ENCODE data around the gene PTPRN2.
A peak's percentile ranks its signal among the peaks of the same experiment; 100 is the strongest.

The PTPRN2 gene

GRCh38 chr7:157874208-157874816 is 713.3 kb downstream of the PTPRN2 start:
- H3K36me3 Mint-ChIP-seq = no peaks in the 10 kb centered on the region
- H3K4me3 Mint-ChIP-seq = peak overlapping the region; percentile 70
- H3K4me1 Mint-ChIP-seq = peaks cover 50% of the 10 kb centered on the region
- H3K27ac Mint-ChIP-seq = peak overlapping the region; percentile 14
- no peaks in the 10 kb centered on the region for H3K27me3 Mint-ChIP-seq
- no peaks in the 10 kb centered on the region for H3K9me3 Mint-ChIP-seq

- H3K27ac Mint-ChIP-seq = no peak overlapping the region
- H3K27me3 Mint-ChIP-seq = no peaks in the 10 kb centered on the region
- no peaks in the 10 kb centered on the region for H3K9me3 Mint-ChIP-seq
- no peaks in the 10 kb centered on the region for H3K36me3 Mint-ChIP-seq
- H3K4me1 Mint-ChIP-seq = peaks cover 50% of the 10 kb centered on the region
- no peak overlapping the region for H3K4me3 Mint-ChIP-seq
These were observed 714.0 kb downstream of the PTPRN2 start for GRCh38 chr7:157873664-157874063.

- no peak overlapping the region for H3K27ac Mint-ChIP-seq
- peaks cover 50% of the 10 kb centered on the region for H3K4me1 Mint-ChIP-seq
- no peaks in the 10 kb centered on the region for H3K36me3 Mint-ChIP-seq
- no peaks in the 10 kb centered on the region for H3K27me3 Mint-ChIP-seq
- no peaks in the 10 kb centered on the region for H3K9me3 Mint-ChIP-seq
- H3K4me3 Mint-ChIP-seq = no peak overlapping the region
These were observed 714.4 kb downstream of the PTPRN2 start for GRCh38 chr7:157873181-157873580.

- Mint-ChIP-seq H3K27me3 (no peaks in the 10 kb centered on the region), H3K36me3 (no peaks in the 10 kb centered on the region), H3K4me3 (no peak overlapping the region), H3K27ac (no peak overlapping the region), H3K9me3 (no peaks in the 10 kb centered on the region), H3K4me1 (peaks cover 50% of the 10 kb centered on the region)
These were observed 715.2 kb downstream of the PTPRN2 start for GRCh38 chr7:157872447-157872846.

- Mint-ChIP-seq H3K4me1 (peaks cover 50% of the 10 kb centered on the region), H3K36me3 (no peaks in the 10 kb centered on the region), H3K9me3 (no peaks in the 10 kb centered on the region), H3K27ac (no peak overlapping the region), H3K4me3 (peak overlapping the region; percentile 28), H3K27me3 (no peaks in the 10 kb centered on the region)
These were observed 715.9 kb downstream of the PTPRN2 start for GRCh38 chr7:157871681-157872080.

GRCh38 chr7:157870644-157871290 is 716.9 kb downstream of the PTPRN2 start:
- Mint-ChIP-seq H3K27me3 (no peaks in the 10 kb centered on the region), H3K4me3 (no peak overlapping the region), H3K9me3 (no peaks in the 10 kb centered on the region), H3K4me1 (peaks cover 50% of the 10 kb centered on the region), H3K27ac (no peak overlapping the region), H3K36me3 (no peaks in the 10 kb centered on the region)

- Mint-ChIP-seq H3K4me3 (no peak overlapping the region), H3K36me3 (no peaks in the 10 kb centered on the region), H3K27me3 (no peaks in the 10 kb centered on the region), H3K4me1 (peaks cover 43% of the 10 kb centered on the region), H3K27ac (no peak overlapping the region), H3K9me3 (no peaks in the 10 kb centered on the region)
These were observed 717.8 kb downstream of the PTPRN2 start for GRCh38 chr7:157869793-157870192.

GRCh38 chr7:157867685-157868305 is 719.8 kb downstream of the PTPRN2 start:
- Mint-ChIP-seq H3K9me3 (no peaks in the 10 kb centered on the region), H3K36me3 (no peaks in the 10 kb centered on the region), H3K4me1 (peaks cover 29% of the 10 kb centered on the region), H3K4me3 (no peak overlapping the region), H3K27ac (no peak overlapping the region), H3K27me3 (no peaks in the 10 kb centered on the region)

- Mint-ChIP-seq H3K4me1 (peaks cover 16% of the 10 kb centered on the region), H3K27me3 (no peaks in the 10 kb centered on the region), H3K9me3 (no peaks in the 10 kb centered on the region), H3K4me3 (no peak overlapping the region), H3K36me3 (no peaks in the 10 kb centered on the region), H3K27ac (no peak overlapping the region)
These were observed 721.2 kb downstream of the PTPRN2 start for GRCh38 chr7:157866336-157866924.

- no peaks in the 10 kb centered on the region for H3K36me3 Mint-ChIP-seq
- H3K27ac Mint-ChIP-seq = no peak overlapping the region
- H3K27me3 Mint-ChIP-seq = no peaks in the 10 kb centered on the region
- no peak overlapping the region for H3K4me3 Mint-ChIP-seq
- no peaks in the 10 kb centered on the region for H3K9me3 Mint-ChIP-seq
- H3K4me1 Mint-ChIP-seq = peaks cover 7% of the 10 kb centered on the region
These were observed 722.1 kb downstream of the PTPRN2 start for GRCh38 chr7:157865351-157866165.

GRCh38 chr7:157864911-157865310 is 722.7 kb downstream of the PTPRN2 start:
- Mint-ChIP-seq H3K9me3 (no peaks in the 10 kb centered on the region), H3K27ac (no peak overlapping the region), H3K4me1 (peaks cover under 1% of the 10 kb centered on the region), H3K27me3 (no peaks in the 10 kb centered on the region), H3K4me3 (no peak overlapping the region), H3K36me3 (no peaks in the 10 kb centered on the region)

GRCh38 chr7:157863906-157864810 is 723.5 kb downstream of the PTPRN2 start:
- H3K27ac Mint-ChIP-seq = no peak overlapping the region

GRCh38 chr7:157863176-157863575 is 724.4 kb downstream of the PTPRN2 start:
- H3K27me3 Mint-ChIP-seq = no peaks in the 10 kb centered on the region
- H3K9me3 Mint-ChIP-seq = no peaks in the 10 kb centered on the region
- H3K27ac Mint-ChIP-seq = no peak overlapping the region
- no peak overlapping the region for H3K4me3 Mint-ChIP-seq
- H3K36me3 Mint-ChIP-seq = no peaks in the 10 kb centered on the region
- no peaks in the 10 kb centered on the region for H3K4me1 Mint-ChIP-seq

More at GRCh38 chr7:157863906-157864810, 723.5 kb downstream of the PTPRN2 start:
- H3K27me3 Mint-ChIP-seq = no peaks in the 10 kb centered on the region
- H3K9me3 Mint-ChIP-seq = no peaks in the 10 kb centered on the region
- H3K4me1 Mint-ChIP-seq = no peaks in the 10 kb centered on the region
- no peak overlapping the region for H3K4me3 Mint-ChIP-seq
- no peaks in the 10 kb centered on the region for H3K36me3 Mint-ChIP-seq

GRCh38 chr7:157862731-157863130 is 724.9 kb downstream of the PTPRN2 start:
- Mint-ChIP-seq H3K9me3 (no peaks in the 10 kb centered on the region), H3K4me1 (no peaks in the 10 kb centered on the region), H3K4me3 (no peak overlapping the region), H3K27ac (no peak overlapping the region), H3K27me3 (no peaks in the 10 kb centered on the region), H3K36me3 (no peaks in the 10 kb centered on the region)

GRCh38 chr7:157861551-157861950 is 726.1 kb downstream of the PTPRN2 start:
- H3K27me3 Mint-ChIP-seq = no peaks in the 10 kb centered on the region
- H3K27ac Mint-ChIP-seq = no peak overlapping the region
- no peaks in the 10 kb centered on the region for H3K36me3 Mint-ChIP-seq
- H3K9me3 Mint-ChIP-seq = no peaks in the 10 kb centered on the region
- no peaks in the 10 kb centered on the region for H3K4me1 Mint-ChIP-seq
- no peak overlapping the region for H3K4me3 Mint-ChIP-seq
